HepG2 (cell line): ENCODE results near the gene FMN2. TPM values are rescaled to one million over a fixed set of nuclear protein-coding genes. Genes with fewer than 3 reads are reported as not detected.

Experiments used
- ATAC-seq: fragments of 200-7000 bp; cut with Tn5 transposase; 3 replicates; pipeline ENCODE4 v1.9.1; 2020; ENCODE audit warnings: mild to moderate bottlenecking, moderate library complexity
- BruUV-seq: library from RNA; stranded (reverse); fragments of 400-500 nt; replicated peaks from 2 replicates; lab custom pipeline; 2021; lab: Mats Ljungman, UMichigan
- CTCF ChIA-PET: fragments of 300-600 bp; formaldehyde crosslinking; extraction: SDS; loops from one replicate; lab custom pipeline; 2021; ENCODE audit warnings: low total read pairs, inconsistent platforms, low intra/inter-chr PET ratio; lab: Yijun Ruan, JAX
- POLR2A ChIA-PET: fragments of 350-600 bp; sonication (Branson Sonifier 250); formaldehyde crosslinking; loops from one replicate; lab custom pipeline; 2020; ENCODE audit warnings: antibody characterized with exemption, inconsistent platforms; lab: Yijun Ruan, JAX
- DNase-seq: peaks from one replicate; pipeline ENCODE4 v3.0.0-alpha.2; 2015; ENCODE audit warnings: low spot score
- FAIRE-seq: peaks from 3 replicates; lab custom pipeline; 2011; peaks lifted over from hg19 to GRCh38; lab: Jason Lieb, UNC
- H2AFZ ChIP-seq: one replicate; pipeline ENCODE4 v1.6.1; 2011; ENCODE audit warnings: low read length, inconsistent platforms
- H3K27ac ChIP-seq: fragments of 300-600 bp; 3 replicates; pipeline ENCODE4 v1.8.0; 2011; ENCODE audit warnings: mixed run types, mild to moderate bottlenecking, mixed read lengths, low read length, inconsistent platforms; ENCODE audit not compliant: insufficient read depth; ENCODE audit errors: extremely low read length
- H3K27me3 ChIP-seq, 2 experiments: fragments of 200-600 bp in 1 of 2; 2 replicates in 1 of 2; 3 replicates in 1 of 2; pipeline versions ENCODE4 v1.6.0 to v1.8.0; 2011; ENCODE audit warnings: low read length in 2 of 2, mild to moderate bottlenecking in 2 of 2, moderate library complexity in 2 of 2, inconsistent platforms in 1 of 2; ENCODE audit not compliant: insufficient read depth in 2 of 2, control insufficient read depth in 1 of 2
- H3K36me3 ChIP-seq, 2 experiments: fragments of 200-600 bp in 1 of 2; replicated peaks in 1 of 2; 2 replicates in 1 of 2; 3 replicates in 1 of 2; pipeline versions ENCODE4 v1.5.1 to v1.8.0; 2011; ENCODE audit warnings: low read length in 2 of 2, inconsistent platforms in 1 of 2; ENCODE audit not compliant: insufficient read depth in 2 of 2, control insufficient read depth in 1 of 2
- H3K4me1 ChIP-seq: 2 replicates; pipeline ENCODE4 v1.5.1; 2012; ENCODE audit warnings: low read length, inconsistent platforms; ENCODE audit not compliant: insufficient read depth
- H3K4me2 ChIP-seq: 2 replicates; pipeline ENCODE4 v1.6.0; 2011; ENCODE audit warnings: low read depth, low read length, inconsistent platforms
- H3K4me3 ChIP-seq, 3 experiments: fragments of 200-600 bp in 1 of 3; sonication (generic), shearing (Covaris generic) in 1 of 3; replicated peaks in 1 of 3; 2 replicates each; pipeline ENCODE4 v1.5.1; 2011 to 2016; ENCODE audit warnings: low read length in 3 of 3, inconsistent platforms in 2 of 3, low read depth in 2 of 3, mild to moderate bottlenecking in 2 of 3, control low read depth in 1 of 3, mixed read lengths in 1 of 3; ENCODE audit not compliant: insufficient read depth in 1 of 3
- H3K79me2 ChIP-seq: one replicate; pipeline ENCODE4 v1.6.1; 2011; ENCODE audit warnings: low read length, inconsistent platforms; ENCODE audit not compliant: insufficient read depth
- H3K9ac ChIP-seq: 2 replicates; pipeline ENCODE4 v1.6.0; 2011; ENCODE audit warnings: mild to moderate bottlenecking, low read depth, low read length, inconsistent platforms; ENCODE audit not compliant: insufficient read depth
- H3K9me3 ChIP-seq: 2 replicates; pipeline ENCODE4 v1.5.1; 2012; ENCODE audit warnings: mild to moderate bottlenecking, low read length
- H4K20me1 ChIP-seq: 2 replicates; pipeline ENCODE4 v1.6.0; 2011; ENCODE audit warnings: inconsistent platforms, mild to moderate bottlenecking, low read length, moderate library complexity; ENCODE audit not compliant: insufficient read depth
- ARNT ChIP-seq: fragments of 450-650 bp; IDR thresholded peaks from 2 replicates; pipeline ENCODE4 v1.6.1; 2017
- FIP1L1 ChIP-seq: fragments of 200-400 bp; formaldehyde crosslinking; IDR thresholded peaks from 2 replicates; pipeline ENCODE4 v1.6.1; 2018; ENCODE audit warnings: low read depth, mild to moderate bottlenecking, low read length, moderate library complexity, borderline replicate concordance; ENCODE audit not compliant: insufficient read depth
- KDM6A ChIP-seq: IDR thresholded peaks from 2 replicates; pipeline ENCODE4 v1.6.1; 2016; ENCODE audit warnings: low read depth
- NFKBIZ ChIP-seq: IDR thresholded peaks from 2 replicates; pipeline ENCODE4 v1.6.1; 2018; ENCODE audit warnings: missing genetic modification reagents, missing compliant biosample characterization
- TBP ChIP-seq: sonication (generic); formaldehyde crosslinking; IDR thresholded peaks from 2 replicates; pipeline ENCODE4 v1.5.0; 2020; ENCODE audit warnings: missing genetic modification reagents
- ZBTB2 ChIP-seq: sonication (generic); formaldehyde crosslinking; IDR thresholded peaks from 2 replicates; pipeline ENCODE4 v1.8.0; 2022; ENCODE audit warnings: low read depth, missing genetic modification reagents
- ZFAT ChIP-seq: sonication (generic); formaldehyde crosslinking; conservative IDR thresholded peaks from 2 replicates; pipeline ENCODE4 v1.8.1; 2023; ENCODE audit warnings: missing genetic modification reagents, inconsistent platforms
- ZNF143 ChIP-seq: sonication (generic); formaldehyde crosslinking; IDR thresholded peaks from 2 replicates; pipeline ENCODE4 v1.4.0; 2020; ENCODE audit warnings: missing genetic modification reagents
- ZNF296 ChIP-seq: sonication (generic); formaldehyde crosslinking; conservative IDR thresholded peaks from 2 replicates; pipeline ENCODE4 v1.5.0; 2020; ENCODE audit warnings: mild to moderate bottlenecking, missing genetic modification reagents
- ZNF430 ChIP-seq: sonication (generic); formaldehyde crosslinking; IDR thresholded peaks from 2 replicates; pipeline ENCODE4 v1.9.0; 2021; ENCODE audit warnings: mild to moderate bottlenecking, missing genetic modification reagents
- ZNF496 ChIP-seq: sonication (generic); formaldehyde crosslinking; IDR thresholded peaks from 2 replicates; pipeline ENCODE4 v1.8.1; 2023; ENCODE audit warnings: mild to moderate bottlenecking, moderate library complexity, missing genetic modification reagents; ENCODE audit not compliant: insufficient replicate concordance
- WGBS: methylation state at CpG from one replicate; pipeline ENCODE4 v1.1.6; 2017; ENCODE audit warnings: low lambda C conversion rate; 5-methylcytosine and 5-hydroxymethylcytosine counted together
- in situ Hi-C: cut with HindIII; loops from 2 replicates; pipeline ENCODE4 v1.10.0; 2017; ENCODE audit warnings: low pct_unique_long_range_greater_than_20kb; ENCODE audit not compliant: extremely low pct_ligation_motif_present
- intact Hi-C: fragments of 100-400 bp; cut with micrococcal nuclease; formaldehyde crosslinking; loops from one replicate; pipeline ENCODE4 v1.10.0; 2022; ENCODE audit not compliant: unreplicated experiment
- polyA plus RNA-seq, 8 experiments: library from polyadenylated mRNA; depleted of rRNA in 3 of 8; stranded (reverse) in 7 of 8; unstranded in 1 of 8; fragments of >200 nt; fragmentation: Illumina TruSeq in 4 of 8; extraction: Trizol in 4 of 8; gene quantifications; 2 replicates each; pipeline versions ENCODE4 v1.2.1 to v1.2.3, GENCODE V29; 2011 to 2016; ENCODE audit warnings: low read depth in 4 of 8, missing spikeins in 1 of 8, mixed read lengths in 1 of 8; ENCODE audit not compliant: insufficient read depth in 1 of 8
- total RNA-seq, 5 experiments: library from RNA; depleted of rRNA; stranded (reverse); fragments of >200 nt; fragmentation: Illumina TruSeq; extraction: Trizol; gene quantifications; 2 replicates each; pipeline ENCODE4 v1.2.3, GENCODE V29; 2016; ENCODE audit warnings: low read depth in 1 of 5
- TF ChIP-seq, protein P1 (sequence below): IDR thresholded peaks from 2 replicates; pipeline ENCODE4 v1.6.1; 2016; ENCODE audit warnings: mild to moderate bottlenecking, missing biosample characterization, missing genetic modification reagents

The FMN2 gene
- total and polyA plus RNA-seq, 2 of the 13 experiments (the other 11 are each of a cell fraction or from before 2014, with no cell fraction given) = not detected

GRCh38 chr1:240415532-240415931 lies 323.8 kb downstream of the FMN2 start:
- Histone ChIP-seq H2AFZ (no peak overlapping the region), H3K36me3 (no peaks in the 10 kb centered on the region), H3K9ac (no peak overlapping the region), H3K27ac (no peak overlapping the region), H3K9me3 (no peaks in the 10 kb centered on the region), H3K4me1 (peaks cover 11% of the 10 kb centered on the region), H3K27me3 (no peaks in the 10 kb centered on the region), H4K20me1 (no peaks in the 10 kb centered on the region), H3K4me3 (no peak overlapping the region), H3K79me2 (no peaks in the 10 kb centered on the region), H3K4me2 (no peak overlapping the region)
- intact Hi-C loops (no loop called here), in situ Hi-C loops (no loop called here)
- BruUV-seq = no TSS peak
- FAIRE-seq (no peak), DNase-seq (no peak), ATAC-seq (no peak)
- no peak for TF ChIP-seq TBP
- TF ChIP-seq ZNF143 = no peak
- TF ChIP-seq FIP1L1 = no peak
- TF ChIP-seq ZFAT (CRISPR knock-in tag) = no peak
- TF ChIP-seq ZBTB2 = no peak
- no peak for TF ChIP-seq ARNT
- TF ChIP-seq ZNF296 (CRISPR knock-in tag) = no peak
- no peak for TF ChIP-seq NFKBIZ (CRISPR knock-in tag)
- no peak for TF ChIP-seq ZNF496 (CRISPR knock-in tag)
- ChIA-PET POLR2A (no interaction called here), CTCF (no interaction called here)
- 10% methylated on average over 4 of the region's 4 CpGs for WGBS

DNA sequence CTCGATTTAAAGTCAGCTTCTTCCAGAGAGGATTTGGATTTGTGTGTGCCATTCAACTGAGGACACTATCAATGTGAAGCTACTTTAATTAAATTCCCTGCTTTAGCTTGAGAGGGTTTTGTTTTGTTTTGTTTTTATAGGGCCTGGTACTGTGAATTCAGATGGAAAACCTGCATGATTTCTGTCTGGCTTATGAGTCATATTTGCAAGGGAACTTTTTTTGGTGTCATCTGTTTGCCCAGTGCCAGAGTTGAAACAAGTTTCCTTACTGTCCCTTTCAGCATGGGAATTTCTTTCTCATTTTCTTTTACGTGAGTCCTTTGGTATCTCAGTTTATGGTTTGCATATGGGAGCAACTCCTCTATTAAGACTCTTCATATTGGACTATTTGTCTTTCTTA lies 325.6 kb downstream of the FMN2 start:
- no peak overlapping the region for H3K4me3 ChIP-seq
- POLR2A ChIA-PET = no interaction called here
- no peaks in the 10 kb centered on the region for H3K79me2 ChIP-seq
- H4K20me1 ChIP-seq = no peaks in the 10 kb centered on the region
- H2AFZ ChIP-seq = no peak overlapping the region
- no peak for TF ChIP-seq KDM6A
- no peak for TF ChIP-seq ZNF430 (CRISPR knock-in tag)
- TF ChIP-seq, protein P1, sequence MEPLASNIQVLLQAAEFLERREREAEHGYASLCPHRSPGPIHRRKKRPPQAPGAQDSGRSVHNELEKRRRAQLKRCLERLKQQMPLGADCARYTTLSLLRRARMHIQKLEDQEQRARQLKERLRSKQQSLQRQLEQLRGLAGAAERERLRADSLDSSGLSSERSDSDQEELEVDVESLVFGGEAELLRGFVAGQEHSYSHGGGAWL (CRISPR knock-in tag) = no peak
- intact Hi-C loops (no loop called here), in situ Hi-C loops (no loop called here)
- no peaks in the 10 kb centered on the region for H3K4me1 ChIP-seq
- no peak for FAIRE-seq
- CTCF ChIA-PET = no interaction called here
- BruUV-seq = no TSS peak
- no peaks in the 10 kb centered on the region for H3K9me3 ChIP-seq
- H3K9ac ChIP-seq = no peak overlapping the region
- H3K4me2 ChIP-seq = no peak overlapping the region
- no peak overlapping the region for H3K27ac ChIP-seq
- no peak for DNase-seq
- ATAC-seq = no peak
- 24% methylated on average over 2 of the region's 2 CpGs for WGBS
- H3K27me3 ChIP-seq = no peaks in the 10 kb centered on the region
- H3K36me3 ChIP-seq = no peaks in the 10 kb centered on the region
